Posterior vena cava (tissue), 2 donors: Measurements from ENCODE around the gene ALDH4A1. TPM values are rescaled to one million over a fixed set of nuclear protein-coding genes. Genes with fewer than 3 reads are reported as not detected.

Experiments
- DNase-seq: peaks from one replicate; pipeline ENCODE4 v3.0.0-alpha.2; 2020; ENCODE audit warnings: low spot score
- intact Hi-C, 2 donors: fragments of 100-400 bp; cut with DNase I; formaldehyde crosslinking; loops; one replicate each; pipeline versions ENCODE4 v1.14.1 to v1.14.2; 2022 to 2023
- total RNA-seq, 2 donors: library from RNA; stranded (reverse); fragmentation: NEBNext Ultra II Directional; extraction: Animal tissue kit (Norgen Biotek cat#: 25700); gene quantifications; one replicate each; pipeline ENCODE4 v1.2.1, GENCODE V29; 2021
- donor health status: DM: yes; HTN: yes; CAD: no.
- donor health status: DM: yes; HTN: yes; CAD: no.

ALDH4A1 gene
- total RNA-seq, 2 donors from 2014 or later, result 8.5 to 17.0 TPM

- DNase-seq, result no peak
- intact Hi-C loops, result no loop called here
These were observed 24.1 kb upstream of the ALDH4A1 start for GRCh38 chr1:18926315-18927081.

- intact Hi-C loops, result no loop called here
These were observed 22.9 kb upstream of the ALDH4A1 start for GRCh38 chr1:18925279-18925678.

GRCh38 chr1:18924221-18924691 lies 21.9 kb upstream of the ALDH4A1 start:
- DNase-seq, result no peak
- intact Hi-C loops, result loop anchor here in 1 of 2 donors (5.0 kb wide), 1 partner anchor 33 kb away; the partner anchor contains the start of gene IFFO2

More at GRCh38 chr1:18925279-18925678, 22.9 kb upstream of the ALDH4A1 start:
- DNase-seq, result no peak

DNA sequence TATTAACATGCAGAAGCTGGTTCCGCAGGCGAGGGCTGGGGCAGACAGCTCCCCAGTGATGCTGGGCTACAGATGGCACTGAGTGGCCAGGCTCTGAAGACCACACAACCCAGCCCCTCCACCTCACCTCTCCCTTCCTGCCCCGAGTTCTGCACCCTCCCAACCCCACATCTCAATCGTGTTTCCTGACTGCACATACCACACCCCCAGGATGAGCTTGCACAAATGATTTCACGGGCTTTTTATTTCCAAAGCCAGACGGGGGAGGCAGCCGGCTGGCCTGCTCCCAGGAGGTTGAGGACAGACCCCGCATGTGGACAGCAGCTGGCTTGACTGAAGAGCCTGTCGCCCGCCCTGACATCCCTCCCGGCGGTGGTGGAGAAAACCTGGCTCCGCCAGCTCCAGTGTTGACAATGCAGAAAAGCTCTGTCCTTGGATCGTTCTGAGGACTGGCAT lies 21.4 kb upstream of the ALDH4A1 start:
- DNase-seq, result no peak
- intact Hi-C loops, result loop anchor here in 1 of 2 donors (5.0 kb wide), 1 partner anchor 34 kb away; the partner anchor contains the start of gene IFFO2

GRCh38 chr1:18922848-18923755 lies 20.7 kb upstream of the ALDH4A1 start:
- intact Hi-C loops, result loop anchor here in 1 of 2 donors (1.0 to 5.0 kb wide), 2 partner anchors 19 to 34 kb away; partner anchors contain the start of gene IFFO2
- no peak for DNase-seq

GRCh38 chr1:18922319-18922726 lies 20.0 kb upstream of the ALDH4A1 start:
- intact Hi-C loops, result loop anchor here in 1 of 2 donors (1.0 to 5.0 kb wide), 2 partner anchors 20 to 35 kb away; partner anchors contain the start of gene IFFO2
- DNase-seq, result peak; percentile 93

DNA sequence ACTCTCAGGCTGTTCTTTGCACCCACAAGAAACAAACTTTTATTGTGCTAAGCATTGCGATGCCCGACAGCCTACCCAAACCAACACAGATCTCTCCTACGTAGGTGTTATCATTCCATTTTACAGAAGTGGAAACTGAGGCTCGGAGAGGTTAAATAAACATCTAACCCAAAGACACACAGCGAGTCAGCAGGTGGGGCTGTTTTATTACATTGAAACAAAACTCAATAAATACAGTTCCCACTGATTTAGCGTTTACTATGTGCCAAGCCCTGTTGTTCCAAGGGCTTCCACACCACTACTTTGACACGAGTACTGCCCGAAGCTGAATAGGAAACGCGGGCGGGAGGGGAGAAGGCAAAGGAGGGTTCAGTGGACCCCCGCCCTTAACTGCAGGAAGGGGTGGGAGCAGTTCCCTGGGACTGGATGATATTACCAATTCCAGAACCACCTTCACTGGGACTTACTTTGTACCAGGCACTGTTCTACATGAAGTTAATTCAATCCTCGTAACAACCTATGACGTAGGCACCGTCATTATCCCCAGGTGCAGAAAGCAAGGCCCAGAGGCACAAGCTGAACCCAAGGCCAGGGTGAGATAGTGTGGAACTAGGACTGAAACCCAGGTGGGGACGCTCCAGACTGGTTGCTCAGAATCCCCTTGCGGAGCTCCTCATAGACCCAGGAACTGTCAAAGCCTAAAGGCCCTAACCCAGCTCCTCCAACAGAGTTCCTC lies 19.3 kb upstream of the ALDH4A1 start:
- intact Hi-C loops, result loop anchor here in 1 of 2 donors (1.0 to 5.0 kb wide), 2 partner anchors 21 to 36 kb away; partner anchors contain the start of gene IFFO2
- DNase-seq, result no peak

DNA sequence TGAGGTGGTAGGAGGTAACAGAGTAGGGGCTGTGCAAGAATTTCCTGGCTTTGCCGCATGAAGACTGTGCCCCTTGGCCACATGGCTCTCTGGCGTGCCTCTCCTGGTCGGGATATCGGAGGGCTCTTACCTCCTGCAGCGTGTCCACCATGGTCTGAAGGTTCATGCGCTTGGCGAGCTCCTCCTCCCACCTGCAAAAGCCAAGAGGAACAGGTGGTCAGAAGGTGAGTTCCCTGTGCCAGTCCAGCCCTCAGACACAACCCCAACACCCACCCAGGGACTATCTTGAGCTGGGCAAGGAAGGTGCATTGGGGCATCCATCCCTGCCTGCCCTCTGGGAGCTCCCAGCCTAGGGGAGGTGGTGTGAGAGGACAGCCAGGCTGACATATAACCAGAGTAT lies 18.6 kb upstream of the ALDH4A1 start:
- DNase-seq, result no peak
- intact Hi-C loops, result loop anchor here in 1 of 2 donors (5.0 kb wide), 1 partner anchor 36 kb away; the partner anchor contains the start of gene IFFO2

DNA sequence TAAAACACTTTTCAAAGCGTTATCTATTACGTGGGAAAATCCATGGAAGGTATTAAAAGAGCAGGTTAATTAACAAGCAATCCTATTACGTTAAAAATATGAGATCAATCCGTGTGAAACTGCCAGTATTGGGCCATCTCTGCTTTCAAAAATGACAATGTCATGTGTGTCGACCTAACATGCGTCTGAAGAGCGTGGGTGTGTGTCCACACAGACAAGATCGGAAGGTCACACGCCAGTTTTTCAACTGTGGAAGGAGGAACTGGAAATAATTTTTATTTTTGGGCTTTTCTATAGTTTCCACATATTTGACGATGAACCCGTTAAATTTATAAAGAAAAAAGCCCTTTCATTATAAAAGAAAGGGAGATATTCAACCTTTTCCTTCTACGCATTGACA lies 17.6 kb upstream of the ALDH4A1 start:
- DNase-seq, result no peak
- intact Hi-C loops, result loop anchor here (5.0 kb wide), 2 partner anchors 32 to 37 kb away; partner anchors contain the start of gene IFFO2 (in 1 of the 2)

DNA sequence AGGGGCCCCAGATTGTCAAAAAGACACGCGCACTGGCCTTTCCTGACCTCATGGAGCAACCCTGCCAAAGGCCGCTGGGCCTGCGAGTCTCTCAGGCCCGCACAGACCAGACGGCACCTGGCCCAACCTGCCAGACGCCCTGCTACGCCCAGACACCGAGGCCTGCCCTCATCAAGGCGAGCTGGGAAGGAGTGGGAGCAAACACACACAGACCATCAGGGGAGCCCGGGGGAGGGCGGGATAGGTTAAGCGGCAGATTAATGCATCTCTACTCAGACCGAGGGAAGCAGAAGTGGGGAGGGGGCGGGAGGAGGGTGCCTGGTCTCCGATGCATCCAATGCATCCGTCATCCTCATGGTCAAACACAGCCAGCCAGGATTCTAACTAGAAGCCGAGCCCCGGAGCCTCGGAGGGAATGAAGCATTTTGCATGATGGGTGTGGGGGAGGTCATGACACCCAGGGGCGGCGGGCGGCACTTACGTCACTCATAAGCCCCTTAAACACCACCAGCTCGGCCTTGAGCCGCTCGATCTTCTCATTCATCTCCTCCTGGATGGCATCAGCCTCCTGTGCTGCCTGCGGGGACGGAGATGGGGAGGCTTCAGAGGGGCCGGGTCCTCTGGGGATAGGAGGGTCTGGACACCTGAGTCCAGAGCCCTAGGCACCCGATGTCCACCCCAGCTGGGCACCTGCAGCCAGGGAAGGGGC lies 17.0 kb upstream of the ALDH4A1 start:
- intact Hi-C loops, result loop anchor here in 1 of 2 donors (5.0 kb wide), 1 partner anchor 33 kb away; no protein-coding TSS in a partner anchor

DNA sequence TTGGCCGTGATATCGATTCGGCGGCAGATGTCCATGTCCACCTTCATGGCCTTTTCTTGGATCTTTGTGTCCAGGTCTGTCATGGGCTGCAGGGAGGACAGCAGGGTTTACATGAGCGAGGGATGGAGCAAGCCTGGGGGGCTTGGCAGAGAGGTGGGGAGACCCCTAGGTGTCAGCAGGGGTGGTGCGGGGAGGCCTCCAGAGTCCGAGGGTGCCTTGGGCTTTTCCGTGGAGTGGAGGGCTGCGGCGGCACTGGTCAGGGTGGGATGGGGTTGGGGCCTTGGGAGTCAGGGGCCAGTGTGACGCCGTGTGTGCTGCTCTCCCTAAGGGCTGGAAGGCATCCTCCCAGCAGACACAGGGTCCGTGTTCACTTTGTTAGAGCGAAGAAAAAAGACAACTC lies 16.1 kb upstream of the ALDH4A1 start:
- no peak for DNase-seq
- intact Hi-C loops, result loop anchor here in 1 of 2 donors (5.0 kb wide), 1 partner anchor 34 kb away; no protein-coding TSS in a partner anchor

More for the DNA sequence above, 17.0 kb upstream of the ALDH4A1 start:
- no peak for DNase-seq

- intact Hi-C loops, result loop anchor here in 1 of 2 donors (5.0 kb wide), 1 partner anchor 35 kb away; no protein-coding TSS in a partner anchor
- DNase-seq, result no peak
These were observed 14.9 kb upstream of the ALDH4A1 start for GRCh38 chr1:18917071-18917799.

- no peak for DNase-seq
- intact Hi-C loops, result loop anchor here in 1 of 2 donors (5.0 kb wide), 1 partner anchor 37 kb away; no protein-coding TSS in a partner anchor
These were observed 13.0 kb upstream of the ALDH4A1 start for GRCh38 chr1:18915341-18915740.

DNA sequence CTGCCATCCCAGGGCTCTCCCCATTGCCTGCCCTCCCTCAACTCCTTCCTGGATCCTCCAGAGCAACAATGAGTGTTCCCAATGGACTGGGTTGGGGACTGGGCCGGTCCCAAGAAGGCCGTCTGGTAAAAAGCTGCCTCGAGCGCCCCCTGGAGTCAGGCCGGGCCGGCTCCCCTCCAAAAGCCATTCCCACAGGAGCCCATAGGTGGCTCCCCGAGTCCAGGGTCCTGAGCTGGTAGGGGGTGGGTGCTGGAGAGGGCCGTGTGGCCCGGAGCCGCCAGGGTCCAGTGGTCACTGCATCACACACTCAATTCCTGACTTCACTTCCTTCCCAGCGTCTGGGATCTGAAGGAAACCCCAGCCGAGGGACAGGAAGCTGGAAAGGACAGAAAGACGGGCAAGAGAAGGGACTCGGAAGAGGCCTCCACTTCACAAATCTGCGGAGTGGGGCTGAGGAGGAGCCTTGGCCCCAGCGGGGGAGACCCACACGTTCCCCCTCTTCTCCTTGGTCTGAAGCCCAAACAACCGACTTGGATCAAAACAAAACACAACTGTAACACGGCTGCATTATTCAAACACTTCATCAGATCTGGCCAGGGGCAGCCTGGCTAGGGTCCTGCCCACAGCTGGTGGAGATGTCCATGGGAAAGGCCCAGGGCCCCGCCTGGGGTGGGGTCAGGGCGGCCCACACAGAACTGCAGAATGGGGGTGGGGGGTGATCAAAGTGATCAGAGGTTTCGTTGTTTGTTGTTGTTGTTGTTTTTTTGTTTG lies 10.9 kb upstream of the ALDH4A1 start:
- DNase-seq, result peak; percentile 96
- intact Hi-C loops, result no loop called here

DNA sequence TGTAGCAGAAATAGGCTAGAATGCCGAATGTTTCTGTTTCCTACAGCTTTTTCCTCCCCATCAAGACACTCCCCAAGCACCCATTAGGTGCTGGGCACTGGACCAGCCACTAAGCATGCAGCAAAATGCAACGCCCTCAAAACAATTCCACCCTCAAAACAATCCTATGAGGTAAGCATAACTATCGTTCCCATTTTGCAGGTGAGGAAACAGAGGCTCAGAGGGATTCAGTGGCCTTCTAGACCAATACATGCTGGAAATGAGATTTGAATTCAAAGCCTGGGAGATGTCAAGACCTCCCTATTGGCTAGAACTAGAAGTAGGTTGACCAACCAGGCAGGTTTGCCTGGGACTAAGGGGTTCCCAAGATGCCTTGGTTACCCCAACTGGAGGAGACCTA lies 10.2 kb upstream of the ALDH4A1 start:
- intact Hi-C loops, result no loop called here
- DNase-seq, result no peak
